H1 (cell line): ENCODE measurements around the gene ERLIN1. TPM values are rescaled to one million over a fixed set of nuclear protein-coding genes. Genes with fewer than 3 reads are reported as not detected.
A peak's percentile ranks its signal among the peaks of the same experiment; 100 is the strongest.

Source experiments
- CTCF ChIA-PET: fragments of 300-600 bp; sonication (Branson Sonifier 250); formaldehyde crosslinking; loops from one replicate; lab custom pipeline; 2021; ENCODE audit not compliant: partially characterized antibody; lab: Charles Lee
- POLR2A ChIA-PET: fragments of 300-600 bp; sonication (Branson Sonifier 250); formaldehyde crosslinking; loops from one replicate; lab custom pipeline; 2021; ENCODE audit warnings: inconsistent platforms; ENCODE audit not compliant: partially characterized antibody; lab: Charles Lee
- DNase-seq, 2 experiments: peaks; one replicate each; pipeline versions ENCODE4 v3.0.0 to v3.0.0-alpha.2; 2010 to 2022; ENCODE audit warnings: low spot score in 2 of 2, low read depth in 1 of 2, mixed read lengths in 1 of 2
- FAIRE-seq: peaks from 2 replicates; lab custom pipeline; 2011; peaks lifted over from hg19 to GRCh38; lab: Jason Lieb, UNC
- H2AFZ ChIP-seq: 2 replicates; pipeline ENCODE4 v1.8.1; 2012; ENCODE audit warnings: low read length, inconsistent platforms
- H2AK5ac ChIP-seq: 2 replicates; pipeline ENCODE4 v1.6.1; 2013; ENCODE audit warnings: low read depth, low read length
- H2BK120ac ChIP-seq: replicated peaks from 2 replicates; pipeline ENCODE3; 2013; ENCODE audit warnings: low read depth, low read length, inconsistent platforms
- H2BK12ac ChIP-seq: 2 replicates; pipeline ENCODE4 v1.6.1; 2013; ENCODE audit warnings: low read depth, low read length
- H2BK15ac ChIP-seq: 2 replicates; pipeline ENCODE4 v1.6.1; 2013; ENCODE audit warnings: low read length
- H2BK20ac ChIP-seq: 2 replicates; pipeline ENCODE4 v1.6.1; 2013; ENCODE audit warnings: low read length
- H2BK5ac ChIP-seq: 2 replicates; pipeline ENCODE4 v1.6.1; 2013; ENCODE audit warnings: low read depth, low read length
- H3K14ac ChIP-seq: 2 replicates; pipeline ENCODE4 v1.6.1; 2013; ENCODE audit warnings: inconsistent platforms; ENCODE audit not compliant: insufficient read length
- H3K18ac ChIP-seq: 2 replicates; pipeline ENCODE4 v1.6.1; 2013; ENCODE audit warnings: low read length; ENCODE audit errors: extremely low read depth
- H3K23ac ChIP-seq: 2 replicates; pipeline ENCODE4 v1.6.1; 2013; ENCODE audit warnings: inconsistent platforms; ENCODE audit not compliant: insufficient read length
- H3K23me2 ChIP-seq: 2 replicates; pipeline ENCODE4 v1.6.1; 2013; ENCODE audit warnings: low read depth, low read length
- H3K27ac ChIP-seq: 2 replicates; pipeline ENCODE4 v1.6.1; 2011; ENCODE audit warnings: low read depth, low read length, inconsistent platforms
- H3K27me3 ChIP-seq, 4 experiments: replicated peaks in 1 of 4; 1 replicate in 1 of 4; 2 replicates in 3 of 4; pipeline versions ENCODE4 v1.6.1 to v1.8.1; 2011 to 2013; ENCODE audit warnings: low read length in 3 of 4, mild to moderate bottlenecking in 3 of 4, inconsistent platforms in 2 of 4, mixed read lengths in 2 of 4, moderate library complexity in 1 of 4; ENCODE audit not compliant: control insufficient read depth in 3 of 4, insufficient read depth in 3 of 4; ENCODE audit errors: extremely low read depth in 1 of 4
- H3K36me3 ChIP-seq, 4 experiments: 2 replicates each; pipeline versions ENCODE4 v1.6.1 to v1.8.1; 2011 to 2013; ENCODE audit warnings: mild to moderate bottlenecking in 4 of 4, low read length in 3 of 4, moderate library complexity in 2 of 4, control low read depth in 1 of 4, inconsistent platforms in 1 of 4; ENCODE audit not compliant: insufficient read depth in 4 of 4, control insufficient read depth in 2 of 4
- H3K4ac ChIP-seq: replicated peaks from 2 replicates; pipeline ENCODE3; 2013; ENCODE audit warnings: low read length, low read depth, mixed read lengths, inconsistent platforms; ENCODE audit not compliant: insufficient read length
- H3K4me1 ChIP-seq, 4 experiments: replicated peaks in 1 of 4; 1 replicate in 1 of 4; 2 replicates in 3 of 4; pipeline versions ENCODE4 v1.6.1 to v1.8.1; 2011 to 2013; ENCODE audit warnings: low read length in 3 of 4, inconsistent platforms in 2 of 4, mixed read lengths in 1 of 4; ENCODE audit not compliant: insufficient read depth in 4 of 4, control insufficient read depth in 3 of 4
- H3K4me2 ChIP-seq, 2 experiments: 2 replicates each; pipeline versions ENCODE4 v1.6.1 to v1.8.1; 2011 to 2013; ENCODE audit warnings: low read depth in 2 of 2, low read length in 2 of 2, control low read depth in 1 of 2, inconsistent platforms in 1 of 2, mild to moderate bottlenecking in 1 of 2; ENCODE audit not compliant: insufficient read depth in 1 of 2
- H3K4me3 ChIP-seq, 4 experiments: fragments of 200-600, 300-600 bp in 1 of 4; sonication (generic), shearing (Covaris generic), sonication (Bioruptor Twin) in 1 of 4; 2 replicates each; pipeline versions ENCODE4 v1.5.1 to v1.8.1; 2011 to 2016; ENCODE audit warnings: low read length in 4 of 4, low read depth in 3 of 4, control low read depth in 2 of 4, inconsistent platforms in 2 of 4, mild to moderate bottlenecking in 2 of 4, mixed read lengths in 1 of 4, moderate library complexity in 1 of 4; ENCODE audit not compliant: insufficient read depth in 2 of 4; ENCODE audit errors: extremely low read depth in 1 of 4
- H3K56ac ChIP-seq: replicated peaks from 2 replicates; pipeline ENCODE3; 2013; ENCODE audit warnings: low read depth, mild to moderate bottlenecking, mixed read lengths, low read length, inconsistent platforms; ENCODE audit not compliant: insufficient read length
- H3K79me1 ChIP-seq: 2 replicates; pipeline ENCODE4 v1.6.1; 2013; ENCODE audit warnings: low read depth, low read length, control low read depth
- H3K79me2 ChIP-seq, 2 experiments: 2 replicates each; pipeline versions ENCODE4 v1.6.1 to v1.8.1; 2012 to 2013; ENCODE audit warnings: low read length in 2 of 2, mild to moderate bottlenecking in 2 of 2, inconsistent platforms in 1 of 2; ENCODE audit not compliant: insufficient read depth in 2 of 2, control insufficient read depth in 1 of 2
- H3K9ac ChIP-seq, 4 experiments: replicated peaks in 1 of 4; 1 replicate in 1 of 4; 2 replicates in 3 of 4; pipeline versions ENCODE4 v1.6.1 to v1.8.1; 2011 to 2013; ENCODE audit warnings: low read depth in 3 of 4, low read length in 3 of 4, control low read depth in 2 of 4, mild to moderate bottlenecking in 2 of 4, moderate library complexity in 2 of 4, inconsistent platforms in 1 of 4; ENCODE audit errors: extremely low read depth in 1 of 4
- H3K9me3 ChIP-seq, 2 experiments: 2 replicates each; pipeline versions ENCODE4 v1.6.1 to v1.8.1; 2012 to 2013; ENCODE audit warnings: mild to moderate bottlenecking in 2 of 2, moderate library complexity in 2 of 2, control low read depth in 1 of 2, inconsistent platforms in 1 of 2, low read depth in 1 of 2, low read length in 1 of 2, mixed read lengths in 1 of 2; ENCODE audit not compliant: insufficient read depth in 2 of 2
- H4K20me1 ChIP-seq, 2 experiments: replicated peaks in 1 of 2; 2 replicates each; pipeline versions ENCODE3 to v1.8.1; 2011 to 2013; ENCODE audit warnings: inconsistent platforms in 2 of 2, low read length in 2 of 2, mild to moderate bottlenecking in 1 of 2; ENCODE audit not compliant: insufficient read depth in 2 of 2, control insufficient read depth in 1 of 2
- H4K5ac ChIP-seq: 2 replicates; pipeline ENCODE4 v1.6.1; 2013; ENCODE audit warnings: low read length, low read depth, mixed read lengths, inconsistent platforms; ENCODE audit not compliant: insufficient read length
- H4K8ac ChIP-seq: 2 replicates; pipeline ENCODE4 v1.8.0; 2013; ENCODE audit warnings: mild to moderate bottlenecking, moderate library complexity, low read length, inconsistent platforms; ENCODE audit not compliant: insufficient read depth; ENCODE audit errors: extremely low read depth
- H4K91ac ChIP-seq: replicated peaks from 2 replicates; pipeline ENCODE3; 2013; ENCODE audit warnings: low read length, mixed read lengths, inconsistent platforms; ENCODE audit not compliant: insufficient read length
- ASH2L ChIP-seq: fragments of 200-600, 300-600 bp; sonication (generic); IDR thresholded peaks from one replicate; pipeline ENCODE4 v1.7.1; 2017; ENCODE audit warnings: low read length
- CTBP2 ChIP-seq: IDR thresholded peaks from 2 replicates; pipeline ENCODE4 v1.7.0; 2011; ENCODE audit warnings: borderline replicate concordance, mild to moderate bottlenecking, moderate library complexity, mixed read lengths, low read length; ENCODE audit not compliant: insufficient read depth, insufficient read length
- E2F6 ChIP-seq: IDR thresholded peaks from 2 replicates; pipeline ENCODE4 v1.6.1; 2012; ENCODE audit warnings: inconsistent platforms
- KDM1A ChIP-seq: fragments of 200-600, 300-600 bp; sonication (generic); IDR thresholded peaks from 2 replicates; pipeline ENCODE4 v1.7.1; 2016; ENCODE audit warnings: mild to moderate bottlenecking, low read length, borderline replicate concordance
- NANOG ChIP-seq: IDR thresholded peaks from 2 replicates; pipeline ENCODE4 v1.6.1; 2011; ENCODE audit warnings: low read length, low read depth, mild to moderate bottlenecking, inconsistent platforms; ENCODE audit not compliant: insufficient read depth, poor library complexity, severe bottlenecking
- RBBP5 ChIP-seq: IDR thresholded peaks from 2 replicates; pipeline ENCODE4 v1.7.1; 2012; ENCODE audit warnings: low read depth, mild to moderate bottlenecking, inconsistent platforms, low read length, moderate library complexity, borderline replicate concordance
- SIN3A ChIP-seq, 2 experiments: IDR thresholded peaks in 1 of 2; conservative IDR thresholded peaks in 1 of 2; 2 replicates each; pipeline ENCODE4 v1.6.1; 2011 to 2012; ENCODE audit warnings: low read length in 2 of 2, improper control_type of control experiment in 1 of 2, low read depth in 1 of 2, mild to moderate bottlenecking in 1 of 2
- SIRT6 ChIP-seq: IDR thresholded peaks from one replicate; pipeline ENCODE4 v1.7.1; 2012; ENCODE audit warnings: low read length, inconsistent platforms
- SIX5 ChIP-seq: IDR thresholded peaks from 2 replicates; pipeline ENCODE4 v1.6.1; 2011; ENCODE audit warnings: mild to moderate bottlenecking, low read depth, low read length
- SRF ChIP-seq: IDR thresholded peaks from 2 replicates; pipeline ENCODE4 v1.6.1; 2011; ENCODE audit warnings: mild to moderate bottlenecking, low read depth, low read length, moderate library complexity
- TBP ChIP-seq: IDR thresholded peaks from 2 replicates; pipeline ENCODE4 v1.6.1; 2011; ENCODE audit warnings: low read depth, low read length, improper control_type of control experiment
- WGBS, 2 experiments: shearing (Covaris generic) in 1 of 2; methylation state at CpG; one replicate each; pipeline versions ENCODE4 v1.1.6 to v1.1.7; 2013 to 2015; ENCODE audit warnings: low lambda C conversion rate in 2 of 2, mixed read lengths in 2 of 2, inconsistent platforms in 1 of 2, low coverage in 1 of 2, missing lambda C conversion rate in 1 of 2; ENCODE audit not compliant: insufficient replicate concordance in 2 of 2, insufficient coverage in 1 of 2, insufficient read length in 1 of 2; ENCODE audit errors: extremely low coverage in 1 of 2, missing lambda C conversion rate in 1 of 2; 5-methylcytosine and 5-hydroxymethylcytosine counted together
- polyA plus RNA-seq, 7 experiments: library from polyadenylated mRNA; depleted of rRNA in 3 of 7; stranded (reverse) in 5 of 7; unstranded in 2 of 7; fragments of >200 nt in 5 of 7; fragments of 200-250 nt in 2 of 7; gene quantifications; 1 replicate in 5 of 7; 2 replicates in 1 of 7; 4 replicates in 1 of 7; pipeline versions ENCODE4 v1.2.1 to v1.2.3, GENCODE V29; 2011 to 2013; ENCODE audit warnings: missing spikeins in 2 of 7, mixed read lengths in 2 of 7
- total RNA-seq: library from RNA; stranded (reverse); fragmentation: NEBNext Ultra II Directional; extraction: Animal tissue kit (Norgen Biotek cat#: 25700); gene quantifications from 2 replicates; pipeline ENCODE4 v1.2.1, GENCODE V29; 2021

The ERLIN1 gene
- total and polyA plus RNA-seq, 2 of the 8 experiments (the other 6 are each of a cell fraction or from before 2014, with no cell fraction given), result 16.5 to 32.0 TPM

- H3K36me3 ChIP-seq, result no peaks in the 10 kb centered on the region; a peak in 1 of 8 replicates
- H3K4me1 ChIP-seq, result peaks cover 0 to 4% (median 0%) of the 10 kb centered on the region in 4 experiments; a peak in 2 of 7 replicates
- ChIA-PET POLR2A (no interaction called here), CTCF (interaction anchor here (1.1 to 1.8 kb wide), 5 partner anchors 10 to 256 kb away, joined by 3 to 5 read pairs (median 4); no protein-coding TSS in a partner anchor)
- no peak overlapping the region for H3K18ac ChIP-seq
- no peaks in the 10 kb centered on the region for H3K79me1 ChIP-seq
- no peak overlapping the region for H2BK15ac ChIP-seq
- no peaks in the 10 kb centered on the region for H4K20me1 ChIP-seq
- no peak overlapping the region for H3K56ac ChIP-seq
- no peak overlapping the region for H2BK20ac ChIP-seq
- H3K79me2 ChIP-seq, result no peaks in the 10 kb centered on the region
- no peak overlapping the region for H2BK120ac ChIP-seq
- H3K4me2 ChIP-seq, result no peak overlapping the region
- H3K23me2 ChIP-seq, result no peaks in the 10 kb centered on the region
- 82% methylated on average over 6 of the region's 6 CpGs; no CpG with 5 or more reads in 1 of the 2 experiments for WGBS, 2 experiments
- H2BK5ac ChIP-seq, result 0 out of 2 replicates have a peak overlapping the region, but pooled peaks have one; percentile 63
- H3K27ac ChIP-seq, result no peak overlapping the region
- no peak overlapping the region for H4K91ac ChIP-seq
- no peak overlapping the region for H3K14ac ChIP-seq
- DNase-seq (no peak), FAIRE-seq (no peak)
- peaks cover 0 to 3% of the 10 kb centered on the region in 2 experiments; a peak in 1 of 4 replicates for H3K9me3 ChIP-seq
- no peak overlapping the region for H3K23ac ChIP-seq
- no peak overlapping the region for H4K8ac ChIP-seq
- H3K27me3 ChIP-seq, result no peaks in the 10 kb centered on the region
- H3K4me3 ChIP-seq, result no peak overlapping the region
- no peak overlapping the region for H3K9ac ChIP-seq
- H4K5ac ChIP-seq, result no peak overlapping the region
- no peak overlapping the region for H2AK5ac ChIP-seq
- H3K4ac ChIP-seq, result peak overlapping the region; percentile 66
- no peak overlapping the region; the same call in 1 of the 2 replicates for H2AFZ ChIP-seq
- no peak overlapping the region for H2BK12ac ChIP-seq
- TF ChIP-seq SIRT6, result no peak
- no peak for TF ChIP-seq RBBP5
- TF ChIP-seq ASH2L, result no peak
- no peak for TF ChIP-seq E2F6
- no peak for TF ChIP-seq SIN3A (conservative IDR thresholded peaks at IDR 0.05 in 1 of 2, IDR thresholded peaks at IDR 0.05 in 1 of 2; ENCODE audit: low read depth in 1 of 2, low read length in 2 of 2)
- no peak for TF ChIP-seq KDM1A
- no peak for TF ChIP-seq SIX5
- TF ChIP-seq SRF, result no peak
- TF ChIP-seq CTBP2, result no peak
- no peak for TF ChIP-seq TBP
- no peak for TF ChIP-seq NANOG
Measured at GRCh38 chr10:100101192-100102076, 84.4 kb downstream of the ERLIN1 start.
